Activated CD8-positive, alpha-beta memory T cell treated with anti-CD3 and anti-CD28 coated beads, Interleukin-2, amount 50 U/mL, for 48 hours (primary cell): ENCODE measurements around the gene ROR2.

ENCODE experiments used
- DNase-seq: peaks from one replicate; pipeline ENCODE4 v3.0.0-alpha.2; 2020

Gene ROR2

DNA sequence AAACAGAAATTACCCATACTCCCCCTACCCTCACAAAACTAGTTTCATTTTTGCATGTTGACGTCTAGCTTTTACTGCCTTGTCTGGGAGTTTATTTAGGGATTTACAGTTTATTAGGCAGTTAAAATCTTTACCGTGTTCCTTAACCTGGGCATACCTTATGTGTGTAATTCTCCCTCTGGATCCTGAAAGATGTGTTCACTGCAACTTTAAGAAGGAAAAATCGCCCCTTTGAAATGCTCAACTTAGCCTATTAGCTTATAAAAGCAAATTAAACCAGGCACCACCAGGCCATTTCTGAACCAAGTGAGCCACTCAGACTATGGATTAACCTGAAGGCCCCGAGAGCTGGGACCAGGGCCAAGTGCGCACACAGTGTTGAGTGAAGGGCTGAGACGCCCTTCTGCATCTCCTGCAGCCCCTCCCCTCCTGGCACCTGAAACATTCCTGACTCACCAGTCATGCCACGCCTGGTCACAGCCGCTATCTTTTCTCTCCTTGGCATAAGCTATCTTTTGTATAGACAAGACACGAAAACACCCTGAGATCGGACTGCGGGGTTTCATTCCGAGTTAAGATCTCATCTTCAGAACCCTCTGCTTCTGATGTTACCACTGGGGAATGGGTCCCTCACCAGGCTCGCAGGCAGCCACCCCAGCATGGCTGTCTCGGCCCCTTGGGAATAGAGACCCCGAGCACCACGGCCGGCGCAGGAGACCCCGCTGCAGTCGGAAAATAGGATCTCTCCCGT lies 111.9 kb downstream of the ROR2 start:
- no peak for DNase-seq

DNA sequence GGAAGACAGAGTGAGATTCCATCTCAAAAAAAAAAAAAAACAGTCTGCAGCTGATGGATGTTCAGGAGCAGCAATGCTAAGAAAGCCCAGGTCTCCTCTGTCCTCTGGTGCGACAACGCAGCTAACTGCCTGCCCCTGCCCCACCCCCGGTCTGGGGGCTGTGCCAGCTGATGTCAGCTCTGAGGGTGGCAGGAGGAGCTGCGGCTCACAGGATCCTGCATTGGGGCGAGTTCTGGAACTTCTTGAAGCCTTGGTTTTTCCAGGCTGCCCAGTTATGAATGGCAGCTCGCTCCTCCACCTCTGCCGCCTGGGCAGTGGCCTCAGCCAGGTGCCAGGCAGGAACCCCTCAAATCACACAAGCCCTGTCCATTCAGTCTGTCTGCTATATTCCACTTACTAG lies 113.5 kb downstream of the ROR2 start:
- no peak for DNase-seq

DNA sequence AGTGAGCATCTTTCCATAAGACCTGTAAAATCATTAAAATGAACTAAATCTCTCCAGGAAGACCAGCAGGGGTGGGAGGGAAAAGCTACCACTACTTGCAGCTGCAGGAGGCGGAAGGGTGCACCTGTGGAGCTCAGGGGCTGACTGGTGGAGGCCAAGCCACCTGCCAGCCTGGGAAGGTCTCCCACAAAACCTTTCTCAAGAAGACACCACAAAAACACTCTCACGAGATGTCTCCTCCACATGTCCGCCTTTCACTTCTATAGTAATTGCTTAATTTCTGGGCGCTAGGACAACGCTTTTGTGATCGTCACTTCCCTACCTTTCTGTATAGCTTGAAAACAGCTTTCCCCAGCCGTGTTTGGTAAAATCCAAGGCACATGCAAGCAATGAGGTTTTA lies 114.4 kb downstream of the ROR2 start:
- DNase-seq: no peak

DNA sequence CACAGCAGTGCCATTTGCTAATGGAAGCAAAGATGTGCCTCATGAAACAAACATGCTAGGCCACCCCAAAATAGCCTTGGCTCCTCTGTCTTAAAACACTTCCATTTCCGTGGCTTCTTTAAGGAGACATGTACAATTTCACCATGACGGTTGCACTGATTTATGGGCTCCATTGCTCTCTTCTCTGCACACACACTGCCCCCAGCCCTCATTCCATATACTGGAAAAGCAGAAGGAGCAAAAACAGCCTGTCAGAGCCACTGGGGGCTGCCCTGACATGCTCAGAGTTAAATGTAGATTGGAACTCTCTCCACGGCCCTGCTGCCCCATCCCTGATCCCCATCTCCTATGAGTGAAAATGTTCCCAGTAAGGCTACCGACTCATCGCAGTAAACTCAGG lies 114.8 kb downstream of the ROR2 start:
- no peak for DNase-seq

DNA sequence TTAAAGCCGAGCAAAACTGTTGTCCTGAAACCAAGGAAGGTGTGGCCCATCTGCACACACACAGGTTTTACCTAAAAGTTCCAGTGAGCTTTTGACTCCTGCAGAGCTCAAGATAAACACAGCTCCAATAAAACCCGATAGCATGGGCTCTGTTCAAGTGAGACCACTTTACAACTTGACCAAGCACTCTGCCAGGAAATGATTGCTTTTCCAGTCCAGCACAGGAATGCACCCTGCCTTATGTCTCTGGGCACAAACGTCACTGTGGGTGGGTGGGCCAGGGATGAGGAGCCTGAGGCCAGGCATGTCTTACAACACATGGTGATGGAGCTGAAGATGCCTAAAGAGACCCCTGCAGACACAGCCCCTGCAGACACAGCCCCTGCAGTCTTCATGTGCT lies 115.3 kb downstream of the ROR2 start:
- DNase-seq: no peak

DNA sequence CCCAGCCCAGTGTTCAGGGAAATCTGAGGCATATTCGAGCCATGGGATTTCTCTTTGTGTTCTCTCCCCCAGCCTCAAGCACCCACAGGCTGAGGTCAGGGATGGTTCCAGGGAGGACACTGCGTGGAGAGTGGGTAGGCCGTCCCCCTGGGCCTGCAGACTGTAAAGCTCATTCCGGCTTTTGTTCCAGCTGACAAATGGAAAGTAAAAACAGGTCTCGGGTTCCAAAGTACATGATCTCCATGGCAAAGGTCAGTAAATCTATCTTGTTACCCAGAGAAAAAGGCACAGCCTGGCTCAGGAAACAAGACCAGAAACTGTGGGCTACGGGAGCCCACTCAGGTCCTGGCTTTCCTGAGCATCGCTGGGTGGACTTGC lies 116.2 kb downstream of the ROR2 start:
- DNase-seq: no peak

DNA sequence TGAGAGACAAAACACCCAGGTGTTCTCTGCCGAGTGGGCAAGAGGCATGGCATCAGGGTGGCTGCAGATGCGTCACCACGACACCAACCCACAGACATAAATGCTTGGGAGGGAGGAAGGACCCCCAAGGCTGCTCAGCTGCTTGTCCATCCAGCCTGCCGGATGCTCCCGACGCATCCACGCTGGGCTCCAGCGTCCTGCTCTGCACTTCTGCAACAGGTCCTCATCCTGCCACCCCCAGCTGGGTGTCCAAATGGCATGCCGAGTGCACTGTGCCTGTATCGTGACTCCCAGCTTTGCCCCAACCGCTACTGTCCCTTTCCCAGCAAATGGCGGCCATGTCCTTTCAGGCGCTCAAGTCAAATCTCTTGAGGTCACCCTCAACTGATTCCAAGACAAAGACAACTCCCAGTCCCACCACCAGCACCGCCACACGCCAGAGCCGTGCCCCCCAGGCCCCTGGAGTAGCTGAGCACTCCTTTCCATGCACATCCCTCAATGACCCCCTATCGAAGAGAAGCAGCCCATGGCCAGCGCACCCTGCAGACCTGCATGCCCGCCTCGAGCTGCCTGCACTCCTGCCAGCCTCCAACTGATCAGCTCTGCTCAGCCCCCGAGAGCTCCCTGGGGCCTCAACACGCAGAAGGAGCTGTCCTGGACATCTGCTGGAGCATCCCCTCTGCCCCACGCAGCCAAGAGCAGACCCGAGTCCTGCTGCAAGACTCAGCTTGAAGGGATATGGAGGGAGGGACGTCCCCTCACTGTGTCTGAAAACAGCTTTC lies 116.7 kb downstream of the ROR2 start:
- DNase-seq: no peak

DNA sequence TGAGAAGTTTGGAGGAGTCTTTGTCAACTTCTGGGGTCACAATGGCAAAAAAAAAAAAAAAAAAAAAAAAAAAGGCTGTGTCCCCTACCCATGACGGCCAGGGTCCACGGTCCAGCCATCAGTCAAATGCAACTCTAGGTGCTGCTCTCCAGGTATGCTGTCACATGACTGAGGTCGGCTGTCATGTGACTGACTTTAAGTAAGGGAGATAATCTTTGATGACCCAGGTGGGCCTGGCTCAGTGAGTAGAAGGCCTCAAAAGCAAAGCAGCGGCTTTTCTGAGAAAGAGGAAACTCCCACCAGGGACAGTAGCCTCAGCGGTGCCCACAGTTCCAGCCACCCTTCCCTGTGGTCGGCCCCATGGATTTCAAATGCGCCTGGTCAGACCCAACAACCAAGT lies 117.7 kb downstream of the ROR2 start:
- DNase-seq: no peak

DNA sequence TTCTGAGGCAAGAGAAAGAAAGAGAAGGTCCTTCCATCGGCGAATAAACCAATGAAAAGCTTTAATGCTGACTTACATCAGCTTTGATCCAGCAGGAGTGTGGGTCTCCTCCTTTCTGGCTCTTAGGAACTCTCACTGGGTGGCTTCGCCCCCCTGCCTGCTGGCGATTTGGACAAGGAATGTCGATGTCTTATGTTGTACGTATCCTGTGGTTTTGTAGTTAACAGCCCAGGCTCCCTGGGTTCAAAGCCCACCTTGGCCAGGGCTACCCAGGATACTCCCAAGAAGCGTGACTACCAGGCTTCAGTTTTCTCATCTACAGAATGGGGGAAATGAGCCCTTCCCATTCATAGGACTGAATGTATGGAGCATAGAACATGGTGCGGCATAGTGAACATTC lies 124.2 kb downstream of the ROR2 start:
- DNase-seq: no peak

DNA sequence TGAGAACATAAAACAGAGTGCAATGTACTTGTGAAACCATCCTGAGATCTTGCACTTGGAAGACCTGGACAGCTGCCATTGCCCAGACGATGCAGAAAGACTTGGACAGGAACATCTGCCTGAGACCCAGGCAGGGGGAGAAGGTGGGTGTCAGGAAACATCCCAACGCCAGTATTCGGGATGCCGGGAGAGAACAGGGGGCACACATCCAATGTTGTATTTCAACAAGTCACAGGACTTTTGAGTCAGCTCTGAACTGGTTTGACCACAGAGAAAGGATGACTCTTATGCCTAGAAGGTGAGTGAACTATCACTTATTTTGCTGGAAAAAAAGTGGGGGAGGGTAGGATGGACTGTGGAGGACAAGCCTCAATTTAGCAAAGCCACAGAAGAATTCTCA lies 124.6 kb downstream of the ROR2 start:
- DNase-seq: no peak

DNA sequence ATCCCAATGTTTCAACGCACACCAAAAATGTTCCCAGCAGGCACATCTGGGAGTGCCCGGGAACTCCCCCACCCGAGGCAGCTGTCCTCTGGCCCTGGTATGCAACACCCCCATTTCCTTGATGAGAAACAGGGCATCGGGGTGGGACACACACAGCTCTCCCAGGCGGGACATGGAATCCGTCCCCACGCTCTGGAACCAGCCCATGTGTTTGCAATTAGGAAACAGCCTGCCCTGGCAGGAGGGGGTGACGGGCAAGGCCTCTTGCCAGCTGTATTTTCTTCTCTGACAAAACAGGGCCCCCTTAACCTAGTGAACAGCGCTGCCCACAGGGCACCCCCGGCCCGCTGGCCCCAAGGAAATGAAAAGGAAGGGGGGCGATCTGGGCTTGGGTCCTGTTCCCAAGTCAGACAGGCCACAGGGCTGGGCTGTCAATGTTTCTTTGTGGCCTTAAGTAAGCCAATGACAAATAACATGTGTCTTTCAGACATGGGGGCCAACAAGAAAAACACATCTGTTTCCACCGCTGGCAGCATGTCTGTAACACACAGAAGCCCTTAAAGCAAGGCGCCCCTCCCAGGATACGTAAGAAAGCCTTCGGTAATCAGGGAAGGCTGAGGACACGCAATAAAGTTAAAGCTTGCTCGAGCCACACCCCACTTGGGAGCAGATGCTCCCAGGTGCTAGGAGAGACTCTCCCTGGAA lies 125.3 kb downstream of the ROR2 start:
- no peak for DNase-seq

DNA sequence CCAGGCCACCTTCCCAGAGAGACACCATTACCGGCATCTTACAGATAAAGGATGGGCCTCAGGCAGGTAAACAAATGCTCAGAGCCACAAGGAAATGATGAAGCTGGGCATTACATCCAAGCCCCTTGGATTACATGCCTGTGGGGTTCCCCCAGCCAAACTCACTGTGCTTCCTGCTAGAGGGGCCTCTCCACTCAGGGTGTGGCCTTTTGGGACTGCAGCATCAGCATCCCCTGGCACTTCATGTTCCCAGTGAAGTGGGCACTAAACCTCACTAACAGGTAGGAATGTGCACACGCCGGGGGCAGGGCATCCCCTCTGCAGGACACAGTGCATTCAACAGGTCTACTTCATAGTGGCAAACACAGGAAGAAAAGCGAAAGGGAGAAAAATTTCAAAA lies 125.9 kb downstream of the ROR2 start:
- no peak for DNase-seq

DNA sequence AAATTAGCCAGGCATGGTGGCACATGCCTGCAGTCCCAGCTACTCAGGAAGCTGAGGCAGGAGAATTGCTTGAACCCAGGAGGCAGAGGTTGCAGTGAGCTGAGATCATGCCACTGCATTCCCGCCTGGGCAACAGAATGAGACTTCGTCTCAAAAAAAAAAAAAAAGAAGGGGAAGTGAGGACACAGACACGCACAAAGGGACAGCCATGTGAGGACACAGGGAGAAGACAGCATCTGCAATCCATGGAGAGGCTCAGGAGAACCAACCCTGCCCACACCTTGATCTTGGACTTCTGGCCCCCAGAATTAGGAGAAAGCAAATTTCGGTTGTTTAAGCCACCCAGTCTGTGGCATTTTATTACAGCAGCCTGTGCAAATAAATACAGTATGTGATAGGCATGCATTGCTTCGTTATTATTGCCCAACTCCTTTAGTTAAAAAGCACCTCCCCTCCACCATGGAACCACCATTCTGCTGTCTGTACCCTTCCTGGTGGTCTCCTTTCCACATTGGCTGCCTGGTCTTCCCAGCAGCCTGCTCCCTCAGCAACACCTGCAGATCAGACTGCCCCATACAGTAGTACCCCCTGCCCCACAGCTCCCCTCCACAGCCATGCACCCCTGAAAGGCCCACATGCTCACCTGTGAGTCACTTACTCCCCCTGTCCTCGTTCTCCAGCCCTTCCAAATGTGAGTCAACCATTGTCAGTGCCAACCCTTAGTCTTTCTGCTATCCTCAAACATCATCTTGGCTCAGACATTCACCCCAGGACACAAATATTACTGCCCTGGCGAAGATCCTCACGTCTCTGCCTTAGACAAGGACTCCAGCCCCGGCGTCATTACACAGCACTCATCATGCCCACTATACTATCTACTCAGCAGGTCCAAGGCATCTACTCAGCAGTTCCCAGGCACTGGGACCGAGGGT lies 128.8 kb downstream of the ROR2 start:
- DNase-seq: no peak

DNA sequence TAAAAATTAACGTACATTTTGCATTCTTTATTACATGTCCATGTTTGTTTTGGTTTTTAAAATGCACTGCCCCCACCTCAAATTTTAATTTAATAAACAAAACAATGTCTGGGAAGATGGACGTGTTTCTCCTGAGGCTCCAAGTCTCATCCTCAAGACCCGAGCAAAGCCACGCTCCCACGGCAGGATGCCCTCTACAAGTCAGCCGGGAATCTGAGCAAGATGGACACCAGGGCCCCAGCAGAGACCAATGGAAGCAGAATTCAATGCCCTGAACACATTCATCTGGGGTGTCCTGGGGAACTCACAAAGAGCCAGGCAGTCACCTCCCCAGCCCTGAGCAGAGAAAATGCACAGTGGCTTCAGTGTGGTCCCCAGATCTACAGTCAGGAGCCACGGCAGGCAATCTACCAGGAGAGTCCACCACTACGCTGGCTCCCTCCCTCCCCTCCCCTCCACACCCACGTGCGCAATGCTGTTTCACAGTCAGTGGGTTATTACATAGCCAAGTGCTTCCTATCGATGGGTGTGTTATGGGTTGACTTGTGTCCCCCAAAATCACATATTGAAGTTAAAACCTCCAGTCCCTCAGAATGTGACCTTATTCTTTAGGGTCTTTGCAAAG lies 129.8 kb downstream of the ROR2 start:
- no peak for DNase-seq

DNA sequence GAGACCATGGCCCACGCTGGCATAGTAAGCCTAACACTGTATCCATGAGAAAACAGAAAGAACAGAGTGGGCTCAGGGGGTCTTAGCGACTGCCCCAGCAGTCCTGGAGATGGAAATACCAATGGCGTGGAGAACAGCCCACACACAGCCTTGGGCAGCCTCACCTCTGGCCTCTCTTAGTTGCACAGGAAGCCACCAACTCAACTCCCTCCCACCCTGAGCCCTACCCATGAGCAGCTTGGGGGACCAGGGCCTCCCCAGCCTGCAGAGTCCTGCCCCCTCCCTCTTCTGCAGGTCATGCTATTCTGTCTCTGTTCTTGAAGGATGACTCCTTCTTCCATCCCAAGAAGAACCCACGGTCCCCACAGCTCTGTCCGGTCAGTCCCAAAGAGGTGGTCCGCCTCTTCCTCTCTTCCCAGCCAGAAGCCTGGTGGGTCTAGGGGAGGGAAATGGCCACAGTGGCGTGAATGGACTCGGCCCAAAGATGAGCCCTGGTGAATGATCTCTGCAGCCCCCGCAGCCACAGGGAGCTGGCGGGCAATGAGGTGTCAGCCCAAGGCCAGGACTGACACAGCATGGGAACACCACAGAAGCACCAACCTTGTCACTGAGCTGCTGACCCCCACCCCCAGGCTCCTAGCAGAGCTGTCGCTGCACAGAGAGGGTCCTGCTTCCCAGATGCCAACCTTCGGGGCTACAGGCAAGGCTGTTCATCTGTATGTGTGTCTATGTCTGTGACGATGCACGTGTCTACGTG lies 131.2 kb downstream of the ROR2 start:
- DNase-seq: no peak

DNA sequence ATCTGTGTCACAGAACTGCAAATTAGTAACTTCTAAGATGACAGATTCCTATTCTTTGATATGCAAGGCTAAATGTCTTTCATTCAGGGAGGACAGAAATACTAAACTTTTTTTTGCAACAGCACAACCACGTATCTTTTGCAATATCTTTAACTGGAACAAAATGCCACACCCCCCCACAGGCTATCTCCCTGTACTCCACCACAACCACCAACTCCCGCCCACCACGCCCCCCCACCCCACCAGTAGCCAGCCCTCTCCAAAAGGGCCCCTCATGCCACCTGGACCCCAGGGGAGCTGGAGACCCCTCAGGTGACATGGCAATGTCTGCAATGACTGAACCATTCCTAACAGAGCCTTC lies 131.8 kb downstream of the ROR2 start:
- no peak for DNase-seq

DNA sequence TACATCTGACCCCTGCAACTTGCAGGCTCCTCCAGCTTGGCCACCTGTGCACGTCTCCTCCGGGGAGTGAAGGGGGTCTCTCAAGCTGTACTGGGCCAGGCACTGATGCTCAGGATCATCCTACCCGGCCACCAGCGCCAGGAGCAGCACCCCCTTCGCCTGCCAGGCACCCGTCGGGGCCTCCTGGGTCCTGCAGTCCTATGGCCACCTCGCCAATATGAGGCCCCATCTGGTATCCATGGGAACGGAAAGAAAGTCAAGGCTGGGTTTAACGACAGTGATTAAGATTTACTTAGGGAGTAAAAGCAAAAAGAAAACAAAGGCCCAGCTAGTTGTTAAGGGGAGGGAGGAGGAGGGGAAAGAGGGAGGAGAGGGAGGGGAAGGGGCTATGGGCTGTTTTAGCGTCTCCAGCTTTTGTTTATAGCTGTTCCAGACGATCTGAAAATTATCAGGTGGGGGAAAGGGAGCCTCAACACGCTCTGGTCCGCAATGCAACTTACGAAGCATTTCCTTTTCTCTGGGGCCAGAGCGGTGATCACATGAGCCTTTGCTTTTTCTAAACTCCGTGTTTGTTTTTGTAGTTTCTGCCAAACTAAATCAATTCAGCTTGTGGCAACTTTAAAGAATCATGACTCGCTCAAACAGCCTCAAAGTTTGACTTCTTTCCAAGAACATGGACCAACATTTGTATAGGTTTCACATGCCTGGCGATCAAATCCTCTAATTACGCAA lies 132.4 kb downstream of the ROR2 start:
- DNase-seq: no peak

DNA sequence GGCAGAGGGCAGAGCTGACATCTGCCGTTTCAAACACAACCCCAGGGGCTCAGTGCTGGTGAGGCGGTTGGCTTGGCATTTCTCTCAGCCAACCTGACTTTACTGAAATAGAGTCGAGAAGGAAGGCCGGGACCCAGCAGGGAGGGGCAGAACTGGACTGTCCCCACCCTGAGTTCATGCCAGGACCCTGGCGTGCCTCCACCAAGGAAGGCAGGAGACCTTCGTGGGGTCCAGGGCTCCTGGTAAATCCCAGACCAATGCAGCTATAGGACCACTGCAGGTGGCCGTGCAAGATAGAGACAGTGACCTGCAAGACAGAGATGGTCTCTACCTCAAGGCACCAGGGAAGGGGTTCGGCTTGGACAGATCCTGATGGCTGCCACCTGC lies 132.9 kb downstream of the ROR2 start:
- DNase-seq: no peak

DNA sequence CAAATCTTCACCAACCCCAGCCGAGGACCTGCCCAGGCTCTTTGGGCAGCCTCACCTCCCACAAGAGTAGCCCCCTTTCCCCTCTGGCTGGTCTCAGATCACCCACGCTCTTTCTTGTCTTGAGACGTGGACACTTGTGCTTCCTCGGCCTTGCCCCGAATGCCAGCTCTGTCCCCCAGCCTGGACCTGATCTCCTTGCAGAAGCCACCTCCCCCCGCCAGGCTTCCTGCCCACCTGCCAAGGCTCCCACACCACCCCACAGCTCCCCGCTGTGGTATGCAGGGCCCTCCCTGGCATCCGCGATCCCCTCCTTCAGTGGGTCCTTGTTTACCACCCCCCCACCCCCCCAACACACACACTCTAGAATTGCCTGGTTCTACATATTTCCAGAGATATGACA lies 133.7 kb downstream of the ROR2 start:
- no peak for DNase-seq

DNA sequence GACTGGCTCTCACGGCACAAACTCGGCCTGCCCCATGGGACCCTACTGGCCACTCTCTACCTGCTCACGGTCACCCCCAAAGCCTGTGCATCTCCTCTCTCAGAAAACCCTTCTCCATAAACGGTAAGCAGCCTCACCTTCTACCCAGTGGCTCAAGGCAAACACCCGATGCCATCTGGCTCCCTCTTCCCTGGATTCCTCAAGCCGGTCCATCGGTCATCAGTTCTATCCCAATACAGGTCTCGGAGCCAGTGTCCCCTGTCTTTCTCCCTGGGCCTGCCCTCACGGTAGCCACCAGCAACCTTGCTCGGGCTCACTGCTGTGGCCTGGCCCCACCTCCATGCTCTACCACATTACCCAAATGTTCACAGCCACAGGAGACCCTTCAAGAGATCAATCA lies 134.1 kb downstream of the ROR2 start:
- no peak for DNase-seq

DNA sequence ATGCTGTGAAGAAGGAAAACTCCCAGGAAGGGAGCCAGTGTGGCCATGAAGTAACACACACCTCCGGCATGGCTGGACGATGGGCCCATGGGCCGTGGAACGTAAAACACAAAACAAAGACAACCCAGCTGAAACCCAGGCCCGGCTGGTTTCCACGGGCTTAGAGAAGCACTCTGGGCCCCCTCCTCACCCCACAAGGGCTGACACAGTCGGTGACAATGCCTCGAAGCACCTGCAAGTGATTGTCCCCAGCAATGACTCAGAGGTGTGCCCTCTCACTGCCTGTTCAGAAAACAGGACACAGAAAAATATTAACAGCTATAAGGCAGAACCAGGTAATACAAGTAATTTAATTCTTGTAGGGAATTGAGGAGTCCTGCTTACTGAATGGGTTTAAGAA lies 135.3 kb downstream of the ROR2 start:
- DNase-seq: no peak
